GM12878 (cell line): ENCODE results near the gene CELF2.

Experiments used
- CBFB ChIP-seq: IDR thresholded peaks from 2 replicates; pipeline ENCODE4 v1.6.1; 2016; ENCODE audit warnings: antibody characterized with exemption, low read depth
- CTCF ChIP-seq, 3 experiments: IDR thresholded peaks in 2 of 3; conservative IDR thresholded peaks in 1 of 3; 2 replicates each; pipeline ENCODE4 v1.5.1; 2011; ENCODE audit warnings: low read depth in 3 of 3, low read length in 3 of 3, mild to moderate bottlenecking in 3 of 3, control low read depth in 2 of 3, moderate library complexity in 2 of 3, inconsistent platforms in 1 of 3, mixed read lengths in 1 of 3; ENCODE audit not compliant: control insufficient read depth in 2 of 3, insufficient read depth in 1 of 3; ENCODE audit errors: extremely low read depth in 1 of 3

- TF ChIP-seq CTCF (IDR thresholded peaks at IDR 0.05 in 2 of 3, conservative IDR thresholded peaks at IDR 0.05 in 1 of 3; ENCODE audit: control insufficient read depth in 2 of 3, extremely low read depth in 1 of 3, insufficient read depth in 1 of 3, low read depth in 3 of 3, low read length in 3 of 3), result no peak
- TF ChIP-seq CBFB, result no peak
Observed at GRCh38 chr10:11148142-11149028, 130.7 kb downstream of the CELF2 start.
